Measurements from ENCODE around the gene MTNR1B. TPM values are rescaled to one million over a fixed set of nuclear protein-coding genes. Genes with fewer than 3 reads are reported as not detected.

The MTNR1B gene
- total and polyA plus RNA-seq, 10 of the 15 experiments (the other 5 are each of a cell fraction or from before 2014, with no cell fraction given): not detected

DNA sequence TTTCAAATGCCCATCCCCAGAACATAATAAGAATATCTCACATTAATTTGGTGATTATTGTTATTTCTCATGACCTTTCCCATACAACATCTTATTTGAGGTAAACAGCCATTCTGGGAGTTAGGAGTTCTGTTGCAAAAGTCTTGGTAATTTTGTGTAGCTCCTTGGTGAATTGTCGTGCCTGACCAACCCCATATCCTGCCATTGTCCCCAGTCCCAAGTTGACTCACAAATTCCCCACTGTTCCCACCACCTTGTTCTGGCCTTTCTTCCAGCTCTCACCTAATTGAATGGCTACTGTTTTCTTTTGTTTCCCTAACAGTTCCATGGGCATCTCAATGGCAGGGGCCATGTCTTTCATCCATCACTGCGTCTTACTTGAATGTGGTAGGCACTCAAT is 8.0 kb downstream of the MTNR1B start (continued):
- no peak for TF ChIP-seq POLR2AphosphoS2 (IDR thresholded peaks at IDR 0.05; ENCODE audit: low read depth, low read length)
- no peak for TF ChIP-seq JUNB (IDR thresholded peaks at IDR 0.05)
- no peak for TF ChIP-seq RAD51 (IDR thresholded peaks at IDR 0.05)
- no peak for TF ChIP-seq BMI1 (IDR thresholded peaks at IDR 0.05; ENCODE audit: borderline replicate concordance)
- TF ChIP-seq, protein P1, sequence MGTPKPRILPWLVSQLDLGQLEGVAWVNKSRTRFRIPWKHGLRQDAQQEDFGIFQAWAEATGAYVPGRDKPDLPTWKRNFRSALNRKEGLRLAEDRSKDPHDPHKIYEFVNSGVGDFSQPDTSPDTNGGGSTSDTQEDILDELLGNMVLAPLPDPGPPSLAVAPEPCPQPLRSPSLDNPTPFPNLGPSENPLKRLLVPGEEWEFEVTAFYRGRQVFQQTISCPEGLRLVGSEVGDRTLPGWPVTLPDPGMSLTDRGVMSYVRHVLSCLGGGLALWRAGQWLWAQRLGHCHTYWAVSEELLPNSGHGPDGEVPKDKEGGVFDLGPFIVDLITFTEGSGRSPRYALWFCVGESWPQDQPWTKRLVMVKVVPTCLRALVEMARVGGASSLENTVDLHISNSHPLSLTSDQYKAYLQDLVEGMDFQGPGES (IDR thresholded peaks at IDR 0.05): no peak

DNA sequence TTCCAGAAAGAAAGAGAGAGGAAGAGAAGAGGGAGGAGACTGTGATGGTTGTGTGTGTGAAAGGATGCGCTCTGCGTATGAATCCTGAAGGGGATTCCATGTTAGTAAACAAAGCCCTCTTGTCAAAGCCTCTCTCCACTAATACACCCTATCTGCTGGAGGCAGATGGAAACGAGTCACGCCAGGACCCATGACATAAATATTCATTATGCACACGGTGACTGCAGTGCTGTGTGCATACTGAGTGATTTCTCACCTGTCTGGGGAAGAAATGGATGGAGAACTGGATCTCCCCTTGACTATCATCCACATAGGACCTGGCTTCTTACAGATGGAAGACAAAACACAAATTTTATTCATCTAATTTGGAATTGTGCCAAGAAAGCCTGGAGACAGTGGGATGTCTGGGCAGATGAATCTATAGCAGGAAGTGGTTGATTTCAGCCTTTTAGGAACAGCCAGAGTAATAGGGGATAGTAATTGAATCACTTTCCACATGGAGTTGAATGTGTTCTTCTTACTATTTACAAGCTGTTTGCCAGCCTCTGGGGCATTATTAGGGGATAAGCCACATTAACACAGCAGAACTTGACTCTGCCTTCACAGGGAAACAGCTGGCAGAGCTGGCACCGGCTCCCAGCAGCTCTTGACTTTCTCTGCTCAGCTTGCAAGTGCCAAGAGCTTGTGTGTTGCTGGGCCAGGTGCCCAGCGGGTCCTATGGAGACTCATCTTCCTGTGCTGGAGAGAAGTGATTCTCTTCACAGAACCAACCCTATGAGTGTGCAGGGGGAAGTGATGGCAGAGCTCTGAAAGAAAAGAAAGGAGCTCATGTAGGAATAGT is 9.0 kb downstream of the MTNR1B start:
- in situ Hi-C loops (cut with MboI) (no loop called here), intact Hi-C loops (cut with micrococcal nuclease; ENCODE audit: unreplicated experiment) (no loop called here)
- no peak for DNase-seq (ENCODE audit: low read depth, low spot score)
- Histone ChIP-seq H3K79me2 (ENCODE audit: control insufficient read depth, insufficient read depth, low read length) (no peaks in the 10 kb centered on the region), H4K20me1 (ENCODE audit: control insufficient read depth, insufficient read depth) (no peaks in the 10 kb centered on the region), H3K4me2 (ENCODE audit: control insufficient read depth, insufficient read depth) (no peak overlapping the region), H3K9me3 (replicated peaks; ENCODE audit: control insufficient read depth, insufficient read depth, low read length) (no peaks in the 10 kb centered on the region), H3K27ac (ENCODE audit: control insufficient read depth, insufficient read depth) (no peak overlapping the region), H3K27me3 (replicated peaks in 1 of 2; ENCODE audit: control insufficient read depth in 2 of 2, insufficient read depth in 2 of 2, low read length in 1 of 2) (no peaks in the 10 kb centered on the region; a peak in 2 of 4 replicates), H3K4me3 (no peak overlapping the region), H2AFZ (ENCODE audit: control insufficient read depth, low read depth, low read length) (no peak overlapping the region), H3K4me1 (ENCODE audit: control insufficient read depth, insufficient read depth, low read length) (no peaks in the 10 kb centered on the region), H3K36me3 (ENCODE audit: control insufficient read depth in 2 of 2, insufficient read depth in 2 of 2, low read length in 1 of 2) (no peaks in the 10 kb centered on the region), H3K9ac (ENCODE audit: control insufficient read depth, insufficient read depth, low read length) (no peak overlapping the region)
- RAD21 ChIA-PET (ENCODE audit: unreplicated experiment): no interaction called here
- BruUV-seq (replicated peaks): no TSS peak
- POLR2A ChIA-PET: no interaction called here
- ATAC-seq: no peak
- CTCF ChIA-PET: no interaction called here
- SMC1A ChIA-PET (ENCODE audit: uncharacterized antibody, unreplicated experiment): no interaction called here
- no peak for FAIRE-seq
- 33% methylated on average over 7 of the region's 7 CpGs for WGBS (ENCODE audit: insufficient coverage, insufficient replicate concordance, low lambda C conversion rate, missing lambda C conversion rate)
- TF ChIP-seq, protein P2, sequence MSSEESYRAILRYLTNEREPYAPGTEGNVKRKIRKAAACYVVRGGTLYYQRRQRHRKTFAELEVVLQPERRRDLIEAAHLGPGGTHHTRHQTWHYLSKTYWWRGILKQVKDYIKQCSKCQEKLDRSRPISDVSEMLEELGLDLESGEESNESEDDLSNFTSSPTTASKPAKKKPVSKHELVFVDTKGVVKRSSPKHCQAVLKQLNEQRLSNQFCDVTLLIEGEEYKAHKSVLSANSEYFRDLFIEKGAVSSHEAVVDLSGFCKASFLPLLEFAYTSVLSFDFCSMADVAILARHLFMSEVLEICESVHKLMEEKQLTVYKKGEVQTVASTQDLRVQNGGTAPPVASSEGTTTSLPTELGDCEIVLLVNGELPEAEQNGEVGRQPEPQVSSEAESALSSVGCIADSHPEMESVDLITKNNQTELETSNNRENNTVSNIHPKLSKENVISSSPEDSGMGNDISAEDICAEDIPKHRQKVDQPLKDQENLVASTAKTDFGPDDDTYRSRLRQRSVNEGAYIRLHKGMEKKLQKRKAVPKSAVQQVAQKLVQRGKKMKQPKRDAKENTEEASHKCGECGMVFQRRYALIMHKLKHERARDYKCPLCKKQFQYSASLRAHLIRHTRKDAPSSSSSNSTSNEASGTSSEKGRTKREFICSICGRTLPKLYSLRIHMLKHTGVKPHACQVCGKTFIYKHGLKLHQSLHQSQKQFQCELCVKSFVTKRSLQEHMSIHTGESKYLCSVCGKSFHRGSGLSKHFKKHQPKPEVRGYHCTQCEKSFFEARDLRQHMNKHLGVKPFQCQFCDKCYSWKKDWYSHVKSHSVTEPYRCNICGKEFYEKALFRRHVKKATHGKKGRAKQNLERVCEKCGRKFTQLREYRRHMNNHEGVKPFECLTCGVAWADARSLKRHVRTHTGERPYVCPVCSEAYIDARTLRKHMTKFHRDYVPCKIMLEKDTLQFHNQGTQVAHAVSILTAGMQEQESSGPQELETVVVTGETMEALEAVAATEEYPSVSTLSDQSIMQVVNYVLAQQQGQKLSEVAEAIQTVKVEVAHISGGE (CRISPR knock-in tag; IDR thresholded peaks at IDR 0.05): no peak
- TF ChIP-seq, protein P3, sequence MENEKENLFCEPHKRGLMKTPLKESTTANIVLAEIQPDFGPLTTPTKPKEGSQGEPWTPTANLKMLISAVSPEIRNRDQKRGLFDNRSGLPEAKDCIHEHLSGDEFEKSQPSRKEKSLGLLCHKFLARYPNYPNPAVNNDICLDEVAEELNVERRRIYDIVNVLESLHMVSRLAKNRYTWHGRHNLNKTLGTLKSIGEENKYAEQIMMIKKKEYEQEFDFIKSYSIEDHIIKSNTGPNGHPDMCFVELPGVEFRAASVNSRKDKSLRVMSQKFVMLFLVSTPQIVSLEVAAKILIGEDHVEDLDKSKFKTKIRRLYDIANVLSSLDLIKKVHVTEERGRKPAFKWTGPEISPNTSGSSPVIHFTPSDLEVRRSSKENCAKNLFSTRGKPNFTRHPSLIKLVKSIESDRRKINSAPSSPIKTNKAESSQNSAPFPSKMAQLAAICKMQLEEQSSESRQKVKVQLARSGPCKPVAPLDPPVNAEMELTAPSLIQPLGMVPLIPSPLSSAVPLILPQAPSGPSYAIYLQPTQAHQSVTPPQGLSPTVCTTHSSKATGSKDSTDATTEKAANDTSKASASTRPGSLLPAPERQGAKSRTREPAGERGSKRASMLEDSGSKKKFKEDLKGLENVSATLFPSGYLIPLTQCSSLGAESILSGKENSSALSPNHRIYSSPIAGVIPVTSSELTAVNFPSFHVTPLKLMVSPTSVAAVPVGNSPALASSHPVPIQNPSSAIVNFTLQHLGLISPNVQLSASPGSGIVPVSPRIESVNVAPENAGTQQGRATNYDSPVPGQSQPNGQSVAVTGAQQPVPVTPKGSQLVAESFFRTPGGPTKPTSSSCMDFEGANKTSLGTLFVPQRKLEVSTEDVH (IDR thresholded peaks at IDR 0.05; ENCODE audit: low read depth, partially characterized antibody): no peak
- TF ChIP-seq, protein P4, sequence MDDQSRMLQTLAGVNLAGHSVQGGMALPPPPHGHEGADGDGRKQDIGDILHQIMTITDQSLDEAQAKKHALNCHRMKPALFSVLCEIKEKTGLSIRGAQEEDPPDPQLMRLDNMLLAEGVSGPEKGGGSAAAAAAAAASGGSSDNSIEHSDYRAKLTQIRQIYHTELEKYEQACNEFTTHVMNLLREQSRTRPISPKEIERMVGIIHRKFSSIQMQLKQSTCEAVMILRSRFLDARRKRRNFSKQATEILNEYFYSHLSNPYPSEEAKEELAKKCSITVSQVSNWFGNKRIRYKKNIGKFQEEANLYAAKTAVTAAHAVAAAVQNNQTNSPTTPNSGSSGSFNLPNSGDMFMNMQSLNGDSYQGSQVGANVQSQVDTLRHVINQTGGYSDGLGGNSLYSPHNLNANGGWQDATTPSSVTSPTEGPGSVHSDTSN (IDR thresholded peaks at IDR 0.05; ENCODE audit: insufficient replicate concordance, low read depth, low read length): no peak
- TF ChIP-seq, protein P5, sequence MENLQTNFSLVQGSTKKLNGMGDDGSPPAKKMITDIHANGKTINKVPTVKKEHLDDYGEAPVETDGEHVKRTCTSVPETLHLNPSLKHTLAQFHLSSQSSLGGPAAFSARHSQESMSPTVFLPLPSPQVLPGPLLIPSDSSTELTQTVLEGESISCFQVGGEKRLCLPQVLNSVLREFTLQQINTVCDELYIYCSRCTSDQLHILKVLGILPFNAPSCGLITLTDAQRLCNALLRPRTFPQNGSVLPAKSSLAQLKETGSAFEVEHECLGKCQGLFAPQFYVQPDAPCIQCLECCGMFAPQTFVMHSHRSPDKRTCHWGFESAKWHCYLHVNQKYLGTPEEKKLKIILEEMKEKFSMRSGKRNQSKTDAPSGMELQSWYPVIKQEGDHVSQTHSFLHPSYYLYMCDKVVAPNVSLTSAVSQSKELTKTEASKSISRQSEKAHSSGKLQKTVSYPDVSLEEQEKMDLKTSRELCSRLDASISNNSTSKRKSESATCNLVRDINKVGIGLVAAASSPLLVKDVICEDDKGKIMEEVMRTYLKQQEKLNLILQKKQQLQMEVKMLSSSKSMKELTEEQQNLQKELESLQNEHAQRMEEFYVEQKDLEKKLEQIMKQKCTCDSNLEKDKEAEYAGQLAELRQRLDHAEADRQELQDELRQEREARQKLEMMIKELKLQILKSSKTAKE (IDR thresholded peaks at IDR 0.05; ENCODE audit: low read depth, poor library complexity, severe bottlenecking): no peak
- TF ChIP-seq RAD51 (IDR thresholded peaks at IDR 0.05): no peak
- no peak for TF ChIP-seq PML (IDR thresholded peaks at IDR 0.05; ENCODE audit: low read length)
